Middle frontal gyrus (tissue), 1 donor: ENCODE results near the gene CELF5.
"Not testable (repeated sequence)": the region's sequence is repeated elsewhere in the genome, so short reads cannot be mapped to it uniquely, and the experiment has no call there.

Experiments
- DNase-seq: peaks from one replicate; pipeline ENCODE4 v3.0.0-alpha.2; 2015; ENCODE audit warnings: low spot score; ENCODE audit errors: extremely low spot score

CELF5 gene

DNA sequence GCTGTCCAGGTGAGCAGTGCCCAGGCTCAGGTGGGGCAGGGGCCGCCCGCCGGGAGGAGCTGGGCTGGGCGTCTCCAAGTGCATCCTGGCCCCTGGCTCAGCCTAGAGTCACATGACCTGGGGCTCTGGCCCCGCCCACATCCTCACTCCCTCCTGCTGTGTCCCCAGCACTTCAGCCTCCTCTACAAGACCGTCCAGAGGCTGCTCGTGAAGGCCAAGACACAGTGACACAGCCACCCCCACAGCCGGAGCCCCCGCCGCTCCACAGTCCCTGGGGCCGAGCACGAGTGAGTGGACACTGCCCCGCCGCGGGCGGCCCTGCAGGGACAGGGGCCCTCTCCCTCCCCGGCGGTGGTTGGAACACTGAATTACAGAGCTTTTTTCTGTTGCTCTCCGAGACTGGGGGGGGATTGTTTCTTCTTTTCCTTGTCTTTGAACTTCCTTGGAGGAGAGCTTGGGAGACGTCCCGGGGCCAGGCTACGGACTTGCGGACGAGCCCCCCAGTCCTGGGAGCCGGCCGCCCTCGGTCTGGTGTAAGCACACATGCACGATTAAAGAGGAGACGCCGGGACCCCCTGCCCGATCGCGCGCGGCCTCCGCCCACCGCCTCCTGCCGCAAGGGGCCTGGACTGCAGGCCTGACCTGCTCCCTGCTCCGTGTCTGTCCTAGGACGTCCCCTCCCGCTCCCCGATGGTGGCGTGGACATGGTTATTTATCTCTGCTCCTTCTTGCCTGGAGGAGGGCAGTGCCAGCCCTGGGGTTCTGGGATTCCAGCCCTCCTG, 16.8 kb upstream of the CELF5 start:
- no peak for DNase-seq

GRCh38 chr19:3208317-3209207, 15.9 kb upstream of the CELF5 start:
- DNase-seq, result no peak

GRCh38 chr19:3210347-3211017, 14.0 kb upstream of the CELF5 start:
- DNase-seq, result no peak

DNA sequence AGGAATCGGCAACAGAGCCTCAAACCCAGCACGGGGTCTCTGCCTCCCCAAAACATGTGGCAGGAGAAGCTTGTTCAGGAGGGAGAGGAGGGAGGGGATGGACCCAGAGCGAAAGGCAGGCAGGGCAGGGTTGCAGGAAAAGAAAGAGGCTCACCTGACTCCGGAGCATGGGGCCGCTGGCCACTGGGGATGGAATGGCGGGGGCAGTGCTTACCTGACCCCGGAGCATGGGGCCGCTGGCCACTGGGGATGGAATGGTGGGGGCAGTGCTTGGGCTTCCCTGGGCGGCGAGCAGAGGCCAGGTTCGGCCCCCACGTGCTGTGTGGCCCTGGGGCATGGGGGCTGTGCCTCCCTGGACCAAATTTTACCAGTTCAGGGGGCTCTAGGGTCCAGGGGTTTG, 13.3 kb upstream of the CELF5 start:
- no peak for DNase-seq

- DNase-seq, result no peak
Observed at GRCh38 chr19:3213159-3213558, 11.3 kb upstream of the CELF5 start.

GRCh38 chr19:3216874-3217273, 7.6 kb upstream of the CELF5 start:
- no peak for DNase-seq

DNA sequence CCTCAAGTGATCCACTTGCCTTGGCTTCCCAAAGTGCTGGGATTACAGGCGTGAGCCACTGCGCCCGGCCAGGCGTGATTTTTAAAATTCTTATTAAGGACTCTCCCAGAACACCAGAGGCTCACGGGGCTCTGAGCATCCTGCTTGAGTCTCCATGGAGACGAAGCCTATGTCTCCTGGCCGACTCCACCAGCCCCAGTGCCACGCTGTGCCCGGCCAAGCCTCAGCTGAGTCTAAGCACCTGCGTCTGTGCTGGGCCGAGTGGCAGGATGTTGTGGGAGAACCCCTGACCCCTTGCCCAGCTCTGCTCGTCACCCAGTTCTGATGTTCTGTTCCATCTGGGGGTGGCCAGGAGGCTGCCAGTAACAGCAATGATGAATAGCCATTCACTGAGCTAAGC, 3.9 kb upstream of the CELF5 start:
- no peak for DNase-seq

DNA sequence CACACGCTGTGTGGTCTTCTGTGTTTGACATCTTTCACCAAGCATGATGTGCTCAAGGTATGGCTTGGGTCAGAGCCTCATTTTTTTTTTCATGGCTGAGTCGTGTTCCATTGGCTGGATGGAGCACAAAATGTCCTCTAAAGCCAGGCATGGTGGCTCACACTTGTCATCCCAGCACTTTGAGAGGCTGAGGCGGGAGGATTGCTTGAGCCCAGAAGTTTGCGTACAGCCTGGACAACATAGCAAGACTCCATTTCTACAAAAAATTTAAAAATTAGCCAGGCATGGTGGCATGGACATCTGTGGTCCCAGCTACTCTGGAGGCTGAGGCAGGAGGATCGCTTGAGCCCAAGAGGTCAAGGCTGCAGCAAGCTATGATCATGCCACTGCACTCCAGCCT, 2.9 kb upstream of the CELF5 start:
- DNase-seq, result not testable (repeated sequence)

GRCh38 chr19:3222709-3223108, 1.8 kb upstream of the CELF5 start:
- DNase-seq, result no peak

DNA sequence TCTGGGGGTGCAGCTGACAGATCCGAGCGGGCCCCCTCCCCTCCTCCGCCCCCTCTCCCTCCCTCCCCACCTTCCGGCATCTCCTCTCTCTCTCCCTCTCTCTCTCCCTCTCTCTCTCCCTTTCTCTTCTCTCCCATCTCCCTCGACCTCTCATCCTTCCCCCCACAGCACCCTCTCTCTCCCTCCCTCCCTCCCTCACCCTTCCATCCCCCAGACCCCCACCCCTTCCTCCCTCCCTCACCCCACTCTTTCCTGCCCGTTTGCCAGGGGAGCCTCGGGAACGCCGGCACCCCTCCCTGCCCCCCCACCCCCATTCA, 666 bp downstream of the CELF5 start:
- DNase-seq, result no peak

- no peak for DNase-seq
Observed at GRCh38 chr19:3225677-3226093, 1.2 kb downstream of the CELF5 start.

- no peak for DNase-seq
Observed at GRCh38 chr19:3227054-3227626, 2.7 kb downstream of the CELF5 start.

GRCh38 chr19:3229346-3229743, 4.9 kb downstream of the CELF5 start:
- no peak for DNase-seq

- DNase-seq, result no peak
Observed at GRCh38 chr19:3229888-3230496, 5.5 kb downstream of the CELF5 start.

- no peak for DNase-seq
Observed at GRCh38 chr19:3231288-3231687, 6.8 kb downstream of the CELF5 start.

DNA sequence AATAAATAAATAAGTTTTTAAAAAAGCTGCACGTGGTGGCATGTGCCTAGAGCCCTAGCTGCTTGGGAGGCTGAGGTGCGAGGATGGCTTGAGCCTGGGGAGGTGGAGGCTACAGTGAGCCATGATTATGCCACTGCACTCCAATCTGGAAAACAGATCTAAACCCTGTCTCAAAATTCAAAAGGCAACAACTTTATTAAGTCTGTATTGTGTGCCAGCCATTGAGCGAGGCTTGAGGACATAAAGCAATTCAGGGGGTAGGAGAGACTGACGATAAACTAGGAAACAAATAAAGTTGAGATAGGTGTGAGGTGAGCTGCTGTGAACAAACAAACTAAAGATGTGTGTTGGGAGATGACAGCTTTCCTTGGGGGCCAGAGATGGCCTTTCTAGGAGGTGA, 8.7 kb downstream of the CELF5 start:
- no peak for DNase-seq

DNA sequence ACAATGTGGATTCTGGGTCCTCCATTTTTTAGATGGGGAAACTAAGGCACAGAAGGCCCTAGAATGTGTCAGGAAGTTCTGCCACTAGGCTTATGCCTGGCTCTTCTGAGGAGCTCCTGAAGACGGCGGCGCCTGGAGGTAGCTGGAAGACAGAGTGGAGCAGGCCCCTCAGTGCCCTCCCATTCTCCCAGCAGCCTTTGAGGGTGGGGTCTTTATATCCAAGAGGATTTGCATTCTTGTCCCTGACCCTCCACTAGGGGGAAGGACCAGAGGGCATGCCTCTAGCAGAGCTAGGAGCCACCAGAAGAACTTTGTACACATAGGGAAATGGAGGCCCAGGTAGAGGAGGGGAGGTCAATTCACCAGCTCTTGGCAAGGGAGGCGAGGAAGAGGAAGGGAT, 9.4 kb downstream of the CELF5 start:
- no peak for DNase-seq

GRCh38 chr19:3234800-3235199, 10.3 kb downstream of the CELF5 start:
- DNase-seq, result no peak

DNA sequence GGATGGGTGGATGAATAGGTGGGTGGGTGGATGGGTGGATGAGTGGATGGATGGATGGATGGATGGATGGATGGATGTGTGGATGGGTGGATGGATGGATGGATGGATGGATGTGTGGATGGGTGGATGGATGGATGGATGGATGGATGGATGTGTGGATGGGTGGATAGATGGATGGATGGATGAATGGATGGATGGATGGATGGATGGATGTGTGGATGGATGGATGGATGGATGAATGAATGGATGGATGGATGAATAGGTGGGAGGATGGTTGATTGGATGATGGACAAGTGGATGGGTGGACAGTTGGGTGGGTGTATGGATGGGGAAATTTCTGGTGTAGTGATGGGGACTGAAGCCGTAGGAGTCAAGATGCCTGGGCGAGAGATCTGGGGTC, 11.1 kb downstream of the CELF5 start:
- not testable (repeated sequence) for DNase-seq

GRCh38 chr19:3236272-3236671, 11.8 kb downstream of the CELF5 start:
- no peak for DNase-seq

DNA sequence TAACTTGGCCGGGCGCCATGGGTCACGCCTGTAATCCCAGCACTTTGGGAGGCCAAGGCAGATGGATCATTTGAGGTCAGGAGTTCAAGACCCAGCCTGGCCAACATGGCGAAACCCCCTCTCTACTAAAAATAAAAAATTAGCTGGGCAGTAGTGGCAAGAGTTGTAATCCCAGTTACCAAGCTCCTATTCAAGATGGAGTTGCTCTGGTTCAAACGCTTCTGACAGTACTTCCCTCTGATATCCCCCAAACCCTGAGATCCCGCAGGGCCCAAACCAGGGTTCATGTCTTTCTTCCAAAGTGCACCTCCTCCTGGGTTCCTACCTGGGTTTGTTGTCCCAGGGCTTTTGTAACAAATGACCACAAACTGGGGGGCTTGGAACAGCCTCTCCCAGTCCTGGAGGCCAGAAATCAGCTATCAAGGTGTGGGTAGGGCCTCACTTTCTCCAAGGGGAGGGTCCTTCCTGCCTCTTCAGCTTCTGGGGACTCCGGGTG, 13.7 kb downstream of the CELF5 start:
- no peak for DNase-seq
